CD8-positive, alpha-beta memory T cell (primary cell): ENCODE results near the gene GUF1. TPM values are rescaled to one million over a fixed set of nuclear protein-coding genes. Genes with fewer than 3 reads are reported as not detected.
A peak's percentile ranks its signal among the peaks of the same experiment; 100 is the strongest.

Experiments used
- CTCF ChIA-PET: fragments of 350-600 bp; sonication (Branson Sonifier 250); formaldehyde crosslinking; loops from one replicate; lab custom pipeline; 2021; ENCODE audit warnings: antibody characterized with exemption; lab: Charles Lee
- POLR2A ChIA-PET: fragments of 350-600 bp; sonication (Branson Sonifier 250); formaldehyde crosslinking; loops from one replicate; lab custom pipeline; 2021; ENCODE audit warnings: antibody characterized with exemption; lab: Charles Lee
- DNase-seq, 5 donors: peaks; one replicate each; pipeline versions ENCODE4 v3.0.0 to v3.0.0-alpha.2; 2020 to 2022; ENCODE audit warnings: mixed read lengths in 1 of 5
- H3K27ac ChIP-seq: one replicate; pipeline ENCODE4 v1.7.0; 2013; ENCODE audit warnings: low read depth, mild to moderate bottlenecking, low read length, moderate library complexity
- H3K27me3 ChIP-seq: 2 replicates; pipeline ENCODE4 v1.7.0; 2013; ENCODE audit warnings: low read length, mild to moderate bottlenecking; ENCODE audit not compliant: insufficient read depth, poor library complexity, severe bottlenecking
- H3K36me3 ChIP-seq: 2 replicates; pipeline ENCODE4 v1.7.0; 2013; ENCODE audit warnings: mild to moderate bottlenecking, low read length, moderate library complexity; ENCODE audit not compliant: insufficient read depth
- H3K4me1 ChIP-seq: 2 replicates; pipeline ENCODE4 v1.7.0; 2013; ENCODE audit warnings: mild to moderate bottlenecking, low read length, moderate library complexity; ENCODE audit not compliant: insufficient read depth
- H3K4me3 ChIP-seq: 2 replicates; pipeline ENCODE4 v1.7.0; 2013; ENCODE audit warnings: mild to moderate bottlenecking, low read length
- H3K9me3 ChIP-seq: 2 replicates; pipeline ENCODE4 v1.7.0; 2013; ENCODE audit warnings: mild to moderate bottlenecking, low read length
- H3K27ac Mint-ChIP-seq, 8 donors: one replicate each; pipeline ENCODE4 v1.8.0; 2020 to 2021; ENCODE audit warnings: mixed read lengths in 8 of 8, mild to moderate bottlenecking in 6 of 8, inconsistent platforms in 3 of 8, moderate library complexity in 3 of 8
- H3K27me3 Mint-ChIP-seq, 2 donors: one replicate each; pipeline ENCODE4 v1.8.0; 2020 to 2021; ENCODE audit warnings: mixed read lengths in 2 of 2, mild to moderate bottlenecking in 1 of 2, moderate library complexity in 1 of 2
- H3K36me3 Mint-ChIP-seq, 3 donors: one replicate each; pipeline ENCODE4 v1.8.0; 2020 to 2021; ENCODE audit warnings: mixed read lengths in 3 of 3, inconsistent platforms in 1 of 3, mild to moderate bottlenecking in 1 of 3
- H3K4me1 Mint-ChIP-seq, 3 donors: one replicate each; pipeline ENCODE4 v1.8.0; 2020 to 2021; ENCODE audit warnings: mixed read lengths in 3 of 3, inconsistent platforms in 1 of 3, mild to moderate bottlenecking in 1 of 3
- H3K4me3 Mint-ChIP-seq, 7 donors: one replicate each; pipeline ENCODE4 v1.8.0; 2020 to 2021; ENCODE audit warnings: mixed read lengths in 7 of 7, mild to moderate bottlenecking in 6 of 7, moderate library complexity in 4 of 7, inconsistent platforms in 2 of 7
- H3K9me3 Mint-ChIP-seq, 5 donors: one replicate each; pipeline ENCODE4 v1.8.0; 2020 to 2022; ENCODE audit warnings: mixed read lengths in 5 of 5, mild to moderate bottlenecking in 3 of 5, moderate library complexity in 2 of 5, inconsistent platforms in 1 of 5
- polyA plus RNA-seq: library from polyadenylated mRNA; unstranded; fragments of 300-500 nt; fragmentation: Illumina TruSeq; gene quantifications from one replicate; pipeline ENCODE4 v1.2.3, GENCODE V29; 2021
- total RNA-seq, 2 experiments: library from RNA; stranded (reverse); gene quantifications; one replicate each; pipeline ENCODE4 v1.2.3, GENCODE V29; 2021

The GUF1 gene
- 10 to 100 TPM; 41.3 to 43.0 TPM for total RNA-seq
- polyA plus RNA-seq = 8.7 TPM

GRCh38 chr4:44678094-44679041, at the start of gene GUF1:
Gene GUF1, plus strand, starts transcription at chr4:44678420. Its CDS starts 203 bp downstream, at chr4:44678623.
- Histone ChIP-seq H3K27ac (peak within 1 kb of the TSS; percentile 94), H3K4me3 (peak within 1 kb of the TSS; percentile 89), H3K27me3 (no peaks in the 10 kb centered on the region), H3K9me3 (no peaks in the 10 kb centered on the region), H3K36me3 (peaks cover 11% of the 10 kb centered on the region), H3K4me1 (peaks cover 27% of the 10 kb centered on the region)
- ChIA-PET POLR2A (interaction anchor here (0.6 to 2.6 kb wide), 4 partner anchors 18 to 48 kb away, joined by 3 to 29 read pairs (median 4); partner anchors contain the start of gene GNPDA2), CTCF (interaction anchor here (0.9 to 2.0 kb wide), 4 partner anchors 9 to 47 kb away, joined by 3 to 7 read pairs (median 3); partner anchors contain the start of gene GNPDA2)
- Mint-ChIP-seq H3K36me3 (peaks cover 0 to 30% (median 0%) of the 10 kb centered on the region in 3 donors), H3K9me3 (no peaks in the 10 kb centered on the region), H3K27ac (peak within 1 kb of the TSS; percentile 98 to 100 (median 99)), H3K4me1 (peaks cover 34 to 55% (median 50%) of the 10 kb centered on the region in 3 donors), H3K4me3 (peak within 1 kb of the TSS; percentile 95 to 99 (median 97)), H3K27me3 (peaks cover 0 to 3% of the 10 kb centered on the region in 2 donors)
- peak; percentile 76 to 92 (median 87) for DNase-seq

- Mint-ChIP-seq H3K9me3 (no peaks in the 10 kb centered on the region), H3K4me1 (peaks cover 2 to 4% (median 3%) of the 10 kb centered on the region in 3 donors), H3K4me3 (no peak overlapping the region), H3K36me3 (no peaks in the 10 kb centered on the region), H3K27ac (no peak overlapping the region), H3K27me3 (peaks cover 0 to 14% of the 10 kb centered on the region in 2 donors)
- no peak overlapping the region for H3K27ac ChIP-seq
- H3K4me3 ChIP-seq = no peak overlapping the region
- no peaks in the 10 kb centered on the region for H3K9me3 ChIP-seq
- H3K27me3 ChIP-seq = no peaks in the 10 kb centered on the region
- ChIA-PET POLR2A (no interaction called here), CTCF (no interaction called here)
- DNase-seq = peak; percentile 2 to 46 (median 23)
- no peaks in the 10 kb centered on the region for H3K36me3 ChIP-seq
- H3K4me1 ChIP-seq = no peaks in the 10 kb centered on the region
Observed at GRCh38 chr4:44629280-44629866, 48.8 kb upstream of the GUF1 start.

GRCh38 chr4:44632089-44632488, 46.1 kb upstream of the GUF1 start:
- peaks cover 3 to 22% of the 10 kb centered on the region in 2 donors for H3K27me3 Mint-ChIP-seq
- no peak overlapping the region for H3K4me3 ChIP-seq
- H3K4me1 Mint-ChIP-seq = peaks cover 2 to 4% (median 3%) of the 10 kb centered on the region in 3 donors
- H3K9me3 ChIP-seq = no peaks in the 10 kb centered on the region
- CTCF ChIA-PET = no interaction called here
- POLR2A ChIA-PET = no interaction called here
- no peaks in the 10 kb centered on the region for H3K36me3 Mint-ChIP-seq
- DNase-seq = no peak
- no peak overlapping the region for H3K27ac Mint-ChIP-seq
- H3K27ac ChIP-seq = no peak overlapping the region
- H3K4me3 Mint-ChIP-seq = no peak overlapping the region
- H3K36me3 ChIP-seq = no peaks in the 10 kb centered on the region
- no peaks in the 10 kb centered on the region for H3K27me3 ChIP-seq
- no peaks in the 10 kb centered on the region for H3K4me1 ChIP-seq
- H3K9me3 Mint-ChIP-seq = no peaks in the 10 kb centered on the region

GRCh38 chr4:44632733-44633132, 45.5 kb upstream of the GUF1 start:
- no peak overlapping the region for H3K27ac Mint-ChIP-seq

GRCh38 chr4:44638091-44638490, 40.1 kb upstream of the GUF1 start:
- H3K9me3 Mint-ChIP-seq = peaks cover 4 to 6% (median 5%) of the 10 kb centered on the region in 5 donors
- Histone ChIP-seq H3K9me3 (no peaks in the 10 kb centered on the region), H3K27ac (no peak overlapping the region), H3K36me3 (no peaks in the 10 kb centered on the region), H3K4me3 (no peak overlapping the region), H3K27me3 (no peaks in the 10 kb centered on the region), H3K4me1 (no peaks in the 10 kb centered on the region)
- peaks cover 0 to 5% (median 3%) of the 10 kb centered on the region in 3 donors for H3K36me3 Mint-ChIP-seq
- H3K27ac Mint-ChIP-seq = no peak overlapping the region
- DNase-seq = no peak
- CTCF ChIA-PET = no interaction called here
- no peaks in the 10 kb centered on the region for H3K4me1 Mint-ChIP-seq
- POLR2A ChIA-PET = no interaction called here
- H3K27me3 Mint-ChIP-seq = peaks cover 12 to 28% of the 10 kb centered on the region in 2 donors
- no peak overlapping the region for H3K4me3 Mint-ChIP-seq

More at GRCh38 chr4:44632733-44633132, 45.5 kb upstream of the GUF1 start:
- H3K4me1 Mint-ChIP-seq = peaks cover 2 to 4% (median 3%) of the 10 kb centered on the region in 3 donors
- no peak for DNase-seq
- Histone ChIP-seq H3K36me3 (no peaks in the 10 kb centered on the region), H3K27me3 (no peaks in the 10 kb centered on the region), H3K27ac (no peak overlapping the region), H3K4me1 (no peaks in the 10 kb centered on the region), H3K9me3 (no peaks in the 10 kb centered on the region), H3K4me3 (no peak overlapping the region)
- peaks cover 7 to 22% of the 10 kb centered on the region in 2 donors for H3K27me3 Mint-ChIP-seq
- no peak overlapping the region for H3K4me3 Mint-ChIP-seq
- H3K36me3 Mint-ChIP-seq = no peaks in the 10 kb centered on the region
- CTCF ChIA-PET = no interaction called here
- no peaks in the 10 kb centered on the region for H3K9me3 Mint-ChIP-seq
- POLR2A ChIA-PET = no interaction called here

- ChIA-PET POLR2A (no interaction called here), CTCF (no interaction called here)
- peaks cover 0 to 20% (median 3%) of the 10 kb centered on the region in 3 donors for H3K36me3 Mint-ChIP-seq
- no peak overlapping the region for H3K4me3 Mint-ChIP-seq
- Histone ChIP-seq H3K9me3 (no peaks in the 10 kb centered on the region), H3K27ac (no peak overlapping the region), H3K36me3 (no peaks in the 10 kb centered on the region), H3K4me1 (no peaks in the 10 kb centered on the region), H3K4me3 (no peak overlapping the region), H3K27me3 (no peaks in the 10 kb centered on the region)
- peaks cover 4 to 14% of the 10 kb centered on the region in 2 donors for H3K27me3 Mint-ChIP-seq
- no peaks in the 10 kb centered on the region for H3K4me1 Mint-ChIP-seq
- DNase-seq = no peak
- H3K9me3 Mint-ChIP-seq = peaks cover 13 to 18% (median 14%) of the 10 kb centered on the region in 5 donors
- no peak overlapping the region for H3K27ac Mint-ChIP-seq
Observed at GRCh38 chr4:44646151-44646550, 32.1 kb upstream of the GUF1 start.

- Mint-ChIP-seq H3K4me3 (no peak within 1 kb of the TSS), H3K9me3 (no peaks in the 10 kb centered on the region), H3K27ac (no peak within 1 kb of the TSS), H3K36me3 (no peaks in the 10 kb centered on the region), H3K4me1 (no peaks in the 10 kb centered on the region), H3K27me3 (peaks cover 6 to 13% of the 10 kb centered on the region in 2 donors)
- Histone ChIP-seq H3K27me3 (no peaks in the 10 kb centered on the region), H3K4me1 (no peaks in the 10 kb centered on the region), H3K4me3 (no peak within 1 kb of the TSS), H3K27ac (no peak within 1 kb of the TSS), H3K36me3 (no peaks in the 10 kb centered on the region), H3K9me3 (no peaks in the 10 kb centered on the region)
- ChIA-PET CTCF (no interaction called here), POLR2A (no interaction called here)
- no peak for DNase-seq
Observed at GRCh38 chr4:44651425-44651824, 26.8 kb upstream of the GUF1 start, which contains the start of gene YIPF7. Gene YIPF7, minus strand, starts transcription at chr4:44651625. Its CDS starts 1,525 bp downstream, at chr4:44650100.

GRCh38 chr4:44652002-44652401, 26.2 kb upstream of the GUF1 start:
- H3K27me3 ChIP-seq = no peaks in the 10 kb centered on the region
- ChIA-PET CTCF (no interaction called here), POLR2A (no interaction called here)
- H3K36me3 ChIP-seq = no peaks in the 10 kb centered on the region
- Mint-ChIP-seq H3K4me3 (no peak overlapping the region), H3K36me3 (no peaks in the 10 kb centered on the region), H3K27ac (no peak overlapping the region), H3K4me1 (no peaks in the 10 kb centered on the region), H3K27me3 (peaks cover 6 to 14% of the 10 kb centered on the region in 2 donors), H3K9me3 (no peaks in the 10 kb centered on the region)
- DNase-seq = no peak
- H3K4me3 ChIP-seq = no peak overlapping the region
- no peaks in the 10 kb centered on the region for H3K4me1 ChIP-seq
- no peak overlapping the region for H3K27ac ChIP-seq
- no peaks in the 10 kb centered on the region for H3K9me3 ChIP-seq
